GM12875 (cell line): ENCODE results near the gene TAS2R41.

Source experiments
- H3K4me3 ChIP-seq: one replicate; pipeline ENCODE4 v1.5.1; 2011; ENCODE audit warnings: low read depth, low read length, control low read depth
- CTCF ChIP-seq: IDR thresholded peaks from 2 replicates; pipeline ENCODE4 v1.5.1; 2011; ENCODE audit warnings: low read depth, mild to moderate bottlenecking, control low read depth, inconsistent platforms, low read length, moderate library complexity, borderline replicate concordance; ENCODE audit not compliant: insufficient read depth

The TAS2R41 gene

GRCh38 chr7:143448429-143448828, 29.2 kb upstream of the TAS2R41 start:
- no peak for TF ChIP-seq CTCF
- no peak overlapping the region for H3K4me3 ChIP-seq

- TF ChIP-seq CTCF = no peak
- H3K4me3 ChIP-seq = no peak overlapping the region
Observed at GRCh38 chr7:143449793-143450192, 27.9 kb upstream of the TAS2R41 start.

- H3K4me3 ChIP-seq = no peak overlapping the region
- no peak for TF ChIP-seq CTCF
Observed at GRCh38 chr7:143451122-143451521, 26.6 kb upstream of the TAS2R41 start.

- no peak overlapping the region for H3K4me3 ChIP-seq
- no peak for TF ChIP-seq CTCF
Observed at GRCh38 chr7:143451746-143452145, 25.9 kb upstream of the TAS2R41 start.

GRCh38 chr7:143452495-143452894, 25.2 kb upstream of the TAS2R41 start:
- no peak for TF ChIP-seq CTCF

GRCh38 chr7:143454091-143454680, 23.5 kb upstream of the TAS2R41 start:
- no peak overlapping the region for H3K4me3 ChIP-seq
- TF ChIP-seq CTCF = no peak

More at GRCh38 chr7:143452495-143452894, 25.2 kb upstream of the TAS2R41 start:
- no peak overlapping the region for H3K4me3 ChIP-seq

- no peak for TF ChIP-seq CTCF
Observed at GRCh38 chr7:143455491-143455890, 22.2 kb upstream of the TAS2R41 start.

More at GRCh38 chr7:143455491-143455890, 22.2 kb upstream of the TAS2R41 start:
- no peak overlapping the region for H3K4me3 ChIP-seq
